ENCODE measurements around the gene DNAJC27.
"Not testable (repeated sequence)": the region's sequence is repeated elsewhere in the genome, so short reads cannot be mapped to it uniquely, and the experiment has no call there.

Gene DNAJC27

DNA sequence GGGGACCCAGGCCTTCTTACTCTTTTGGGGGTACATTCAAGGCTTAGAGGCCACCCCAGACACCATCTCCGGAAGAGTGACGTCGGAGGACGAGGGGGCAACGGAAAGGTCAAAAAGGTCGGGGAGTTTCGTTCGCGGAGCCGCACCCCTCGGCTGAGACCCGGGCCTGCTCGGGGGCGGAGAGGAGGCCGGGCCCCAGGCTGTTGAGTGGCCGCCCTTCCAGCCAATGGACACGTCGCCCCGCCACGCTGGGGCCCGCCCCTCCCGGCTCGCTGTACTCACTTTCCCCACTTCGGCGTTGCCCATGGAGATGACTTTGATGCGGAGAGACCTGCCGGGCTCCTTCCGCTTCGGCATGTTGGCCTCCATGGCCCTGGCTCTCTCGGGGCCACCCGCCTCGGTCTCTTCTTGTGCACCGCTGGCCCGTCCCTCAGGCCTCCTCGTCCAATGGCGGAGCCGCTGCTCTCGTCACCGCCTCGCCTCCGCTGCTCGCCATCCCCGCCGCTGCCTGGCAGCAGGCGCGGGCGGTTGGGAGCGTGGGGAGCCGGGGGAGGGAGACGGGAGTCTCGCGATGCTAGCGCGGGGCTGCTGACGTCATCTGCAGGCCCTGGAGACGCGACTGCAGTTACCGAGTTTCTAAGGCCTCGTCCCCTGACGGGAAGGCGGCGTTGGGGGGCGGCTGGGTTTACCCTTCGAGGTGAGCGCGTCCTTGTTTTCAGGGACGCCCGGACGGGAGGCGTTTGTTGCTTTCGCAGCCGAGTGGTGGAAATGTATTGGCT, at the start of gene DNAJC27:
Gene DNAJC27, minus strand, starts transcription at position 420 of the 779 bp plus-strand sequence. Its CDS starts 51 bp downstream, at position 369.
- peak; percentile 97 for DNase-seq (ENCODE audit: low read depth in 2 of 2)

GRCh38 chr2:25018681-25019080, 46.9 kb upstream of the DNAJC27 start:
- DNase-seq (ENCODE audit: low read depth in 2 of 2), result no peak

DNA sequence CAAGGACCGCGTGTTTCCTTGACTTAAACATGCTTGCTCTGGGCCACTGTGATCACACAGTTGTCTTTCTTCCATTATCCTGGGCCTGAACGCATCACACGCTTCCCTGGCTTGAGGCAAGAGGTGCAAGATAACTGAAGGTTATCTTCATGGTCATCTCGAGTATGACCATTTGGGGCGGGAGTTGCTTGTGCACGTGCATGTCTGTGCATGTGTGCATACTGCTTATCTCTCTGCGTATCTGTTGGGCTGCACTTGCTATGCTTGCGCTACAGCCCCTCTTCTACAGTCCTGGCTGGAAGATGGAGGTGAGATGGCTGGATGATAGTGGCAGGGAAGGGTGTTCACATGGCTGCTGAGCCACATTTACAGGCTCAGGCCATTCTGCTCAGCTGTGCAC, 42.9 kb upstream of the DNAJC27 start:
- no peak for DNase-seq (ENCODE audit: low read depth in 2 of 2)

GRCh38 chr2:25011342-25011741, 39.6 kb upstream of the DNAJC27 start:
- DNase-seq (ENCODE audit: low read depth in 2 of 2), result not testable (repeated sequence)

GRCh38 chr2:25009954-25010353, 38.2 kb upstream of the DNAJC27 start:
- no peak for DNase-seq (ENCODE audit: low read depth in 2 of 2)

GRCh38 chr2:25002066-25002465, 30.3 kb upstream of the DNAJC27 start:
- DNase-seq (ENCODE audit: low read depth in 2 of 2), result no peak

DNA sequence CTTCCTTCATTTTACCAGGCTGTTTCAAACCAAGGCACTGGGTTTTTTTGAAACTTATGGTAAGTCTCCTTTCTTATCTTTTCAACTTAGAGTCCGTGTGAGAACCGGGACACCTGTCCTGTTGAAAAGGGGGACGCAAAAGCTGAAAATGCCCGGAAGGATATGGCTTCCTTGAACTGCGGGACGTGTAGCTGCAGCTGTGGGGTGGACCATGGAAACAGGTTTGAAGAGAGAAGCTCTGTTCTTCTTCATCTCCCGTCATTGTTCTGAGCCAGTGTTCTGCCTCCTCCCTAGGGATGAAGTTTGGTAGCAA, 29.5 kb upstream of the DNAJC27 start:
- no peak for DNase-seq (ENCODE audit: low read depth in 2 of 2)

- DNase-seq (ENCODE audit: low read depth in 2 of 2), result no peak
Observed at GRCh38 chr2:25000503-25001324, 29.0 kb upstream of the DNAJC27 start.

DNA sequence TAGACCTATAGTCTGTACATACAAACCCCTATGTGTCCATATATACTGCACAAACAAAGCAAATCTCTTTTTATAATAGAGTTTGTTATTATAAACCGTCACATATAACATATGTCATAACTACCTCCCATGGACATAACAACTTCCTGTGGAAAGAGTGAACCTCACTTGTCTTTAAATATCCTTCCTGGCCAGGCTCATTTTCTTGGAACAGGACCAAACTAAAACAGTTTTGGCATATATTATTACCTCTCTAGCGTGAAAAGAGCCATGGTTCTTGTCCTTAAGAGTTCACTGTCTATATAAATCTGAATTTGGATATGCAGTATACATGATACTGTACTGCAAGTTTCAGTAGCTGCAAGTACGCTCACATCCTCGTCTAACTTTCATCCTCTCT, 28.3 kb upstream of the DNAJC27 start:
- DNase-seq (ENCODE audit: low read depth in 2 of 2), result no peak

- not testable (repeated sequence) for DNase-seq (ENCODE audit: low read depth in 2 of 2)
Observed at GRCh38 chr2:24999097-24999496, 27.3 kb upstream of the DNAJC27 start.

- DNase-seq (ENCODE audit: low read depth in 2 of 2), result no peak
Observed at GRCh38 chr2:24994146-24994724, 22.5 kb upstream of the DNAJC27 start.

GRCh38 chr2:24993406-24994145, 21.8 kb upstream of the DNAJC27 start:
- DNase-seq (ENCODE audit: low read depth in 2 of 2), result no peak

DNA sequence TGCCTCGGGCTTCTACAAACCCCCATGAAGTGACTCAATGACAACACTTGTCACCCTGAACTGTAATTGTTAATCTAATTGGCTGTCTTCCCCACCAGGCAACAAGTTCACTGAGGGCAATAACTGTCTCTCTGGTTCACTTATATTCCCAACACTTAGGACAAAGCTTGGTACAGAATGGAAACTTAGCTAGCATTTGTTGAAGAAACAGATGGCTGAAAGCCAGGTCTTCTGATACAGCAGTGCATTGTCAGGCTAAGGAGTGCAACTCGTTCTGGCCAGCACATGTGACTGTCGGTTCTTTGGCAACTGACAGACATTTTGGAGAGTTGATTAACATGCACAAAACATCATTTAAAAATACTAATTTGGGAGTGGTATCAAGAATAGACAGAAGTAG, 14.6 kb upstream of the DNAJC27 start:
- no peak for DNase-seq (ENCODE audit: low read depth in 2 of 2)

- no peak for DNase-seq (ENCODE audit: low read depth in 2 of 2)
Observed at GRCh38 chr2:24985511-24985910, 13.8 kb upstream of the DNAJC27 start.

DNA sequence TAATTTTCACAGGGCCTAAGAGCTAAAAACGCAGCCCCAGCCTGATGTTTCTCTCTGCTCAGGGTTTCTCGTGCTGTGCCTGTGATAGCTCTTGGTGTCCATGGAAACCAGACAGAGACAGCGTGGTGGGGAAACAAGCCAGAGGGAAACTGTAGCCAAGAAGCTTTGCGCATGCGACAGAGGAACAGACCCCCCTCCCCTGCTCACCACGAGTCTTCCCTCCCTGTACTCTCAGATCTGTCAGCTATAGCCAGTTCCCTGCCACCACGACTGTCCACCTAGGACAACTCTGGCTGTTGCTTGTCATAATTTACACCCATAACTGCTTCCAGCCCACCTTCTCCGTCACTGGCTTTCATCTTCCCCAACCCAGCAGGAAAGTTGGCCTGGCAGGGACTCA, 13.2 kb upstream of the DNAJC27 start:
- no peak for DNase-seq (ENCODE audit: low read depth in 2 of 2)

GRCh38 chr2:24981411-24982136, 9.8 kb upstream of the DNAJC27 start:
- DNase-seq (ENCODE audit: low read depth in 2 of 2), result peak in 1 of 2 experiments; percentile 52

- no peak for DNase-seq (ENCODE audit: low read depth in 2 of 2)
Observed at GRCh38 chr2:24978661-24979060, 6.9 kb upstream of the DNAJC27 start.

DNA sequence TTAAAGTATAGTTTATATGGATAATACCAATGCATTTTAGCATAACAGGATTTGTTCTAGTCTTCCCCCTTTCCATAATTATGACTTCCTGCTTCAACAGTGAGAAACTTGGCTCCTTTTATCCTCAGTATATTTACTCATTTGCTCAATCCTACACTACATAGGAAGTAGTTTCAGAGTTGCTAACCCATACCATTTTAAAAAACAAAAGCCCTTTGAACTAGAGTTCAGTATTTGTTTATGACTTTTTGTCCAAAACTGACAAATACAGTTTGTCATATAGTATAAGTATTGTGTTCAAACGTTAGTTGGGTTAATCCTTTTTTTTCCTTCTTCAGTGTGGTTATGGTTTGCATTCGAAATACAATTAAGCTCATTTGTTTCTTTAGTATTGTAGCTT, 5.9 kb upstream of the DNAJC27 start:
- DNase-seq (ENCODE audit: low read depth in 2 of 2), result no peak

DNA sequence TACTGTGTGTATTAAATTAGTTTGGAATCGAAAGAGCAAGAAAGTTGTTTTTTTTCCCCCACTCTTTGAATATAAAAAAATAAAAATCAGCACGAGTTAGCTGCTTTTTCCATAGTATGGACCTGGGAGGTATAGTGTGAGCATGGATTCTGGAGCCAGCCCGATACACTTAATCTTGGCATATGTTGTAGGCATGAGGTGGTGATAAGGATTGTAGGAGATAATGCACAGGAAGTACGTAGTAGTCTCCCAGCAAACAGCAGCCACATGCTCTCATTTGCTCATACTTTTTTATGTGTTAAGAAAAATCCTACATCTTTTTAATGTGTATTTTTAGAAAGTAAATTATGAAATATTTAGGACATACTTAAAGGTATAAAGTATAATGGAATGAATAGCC, 2.1 kb upstream of the DNAJC27 start:
- no peak for DNase-seq (ENCODE audit: low read depth in 2 of 2)

- DNase-seq (ENCODE audit: low read depth in 2 of 2), result no peak
Observed at GRCh38 chr2:24972315-24972961, 683 bp upstream of the DNAJC27 start.

- no peak for DNase-seq (ENCODE audit: low read depth in 2 of 2)
Observed at GRCh38 chr2:24971286-24971535, 544 bp downstream of the DNAJC27 start.

Measured in fibroblast of skin of left quadriceps (primary cell).